Skeletal muscle tissue (tissue), 4 donors: ENCODE data around the gene MRPS18B. TPM values are rescaled to one million over a fixed set of nuclear protein-coding genes. Genes with fewer than 3 reads are reported as not detected.
A peak's percentile ranks its signal among the peaks of the same experiment; 100 is the strongest.

ENCODE experiments used
- H3K27ac ChIP-seq: one replicate; pipeline ENCODE4 v1.7.0; 2013; ENCODE audit warnings: mild to moderate bottlenecking, low read depth, low read length, inconsistent platforms
- H3K27me3 ChIP-seq, 3 donors: one replicate each; pipeline ENCODE4 v1.7.0; 2013; ENCODE audit warnings: low read length in 3 of 3; ENCODE audit not compliant: control insufficient read depth in 3 of 3, insufficient read depth in 3 of 3
- H3K36me3 ChIP-seq, 3 donors: one replicate each; pipeline ENCODE4 v1.7.0; 2013; ENCODE audit warnings: low read length in 3 of 3; ENCODE audit not compliant: control insufficient read depth in 3 of 3, insufficient read depth in 3 of 3
- H3K4me1 ChIP-seq, 3 donors: one replicate each; pipeline ENCODE4 v1.7.0; 2013; ENCODE audit warnings: low read length in 3 of 3, mild to moderate bottlenecking in 3 of 3; ENCODE audit not compliant: control insufficient read depth in 3 of 3, insufficient read depth in 3 of 3
- H3K4me3 ChIP-seq, 3 donors: one replicate each; pipeline ENCODE4 v1.7.0; 2013; ENCODE audit warnings: low read length in 3 of 3
- H3K9ac ChIP-seq, 3 donors: one replicate each; pipeline ENCODE4 v1.7.0; 2013; ENCODE audit warnings: low read length in 3 of 3, mild to moderate bottlenecking in 3 of 3, moderate library complexity in 2 of 3, low read depth in 1 of 3
- H3K9me3 ChIP-seq, 3 donors: one replicate each; pipeline ENCODE4 v1.7.0; 2013; ENCODE audit warnings: low read length in 3 of 3; ENCODE audit not compliant: control insufficient read depth in 3 of 3
- total RNA-seq: library from RNA; depleted of rRNA; stranded (reverse); fragments of >200 nt; gene quantifications from one replicate; pipeline ENCODE4 v1.2.3, GENCODE V29; 2014
- donor health status: Osteomylitis.

MRPS18B gene
- total RNA-seq, 1 donor from 2014 or later, result 105 TPM

DNA sequence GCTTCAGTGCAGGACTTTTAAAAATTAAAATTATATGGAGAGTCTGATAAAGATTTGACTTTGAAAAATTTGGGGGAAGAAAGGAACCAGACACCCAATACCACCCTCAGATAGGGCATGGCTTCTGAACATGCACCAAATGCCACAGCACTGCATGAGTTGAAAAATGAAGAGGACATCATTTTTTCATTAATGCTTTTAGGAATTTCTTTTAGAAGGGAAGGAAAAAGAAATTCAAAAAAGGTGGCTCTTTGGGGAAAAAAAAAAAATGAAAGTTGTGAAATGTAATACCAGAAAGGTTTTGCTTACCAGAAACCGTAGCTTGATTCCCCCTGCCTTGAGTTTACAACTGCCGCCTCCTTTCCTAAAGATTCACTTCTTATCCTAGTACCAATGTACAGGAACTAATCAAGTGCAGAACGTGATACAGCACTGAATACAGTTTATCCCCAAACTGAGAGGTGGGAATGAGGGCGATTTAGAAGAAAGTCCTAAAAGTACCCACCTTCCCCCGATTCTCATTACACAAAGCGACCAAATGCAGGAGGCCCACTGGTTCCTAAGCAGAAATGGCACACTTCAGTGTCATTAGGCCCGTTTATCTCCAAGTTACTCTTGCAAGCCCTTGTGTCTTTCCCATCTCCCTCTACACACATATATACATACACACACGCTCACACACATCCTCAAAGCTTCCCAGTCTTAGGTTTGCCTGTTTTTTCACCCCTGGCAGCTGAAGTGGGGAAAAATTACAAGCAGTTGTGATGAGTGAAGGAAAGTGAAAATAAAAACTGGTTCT, 3.4 kb upstream of the MRPS18B start:
- Histone ChIP-seq H3K27ac (peak overlapping the region; percentile 100), H3K4me1 (peaks cover 30 to 57% (median 52%) of the 10 kb centered on the region in 3 donors), H3K9me3 (no peaks in the 10 kb centered on the region), H3K27me3 (no peaks in the 10 kb centered on the region), H3K9ac (peak overlapping the region; percentile 87 to 100 (median 98)), H3K36me3 (peaks cover 13 to 19% (median 17%) of the 10 kb centered on the region in 3 donors), H3K4me3 (peak overlapping the region; percentile 71 to 99 (median 88))

DNA sequence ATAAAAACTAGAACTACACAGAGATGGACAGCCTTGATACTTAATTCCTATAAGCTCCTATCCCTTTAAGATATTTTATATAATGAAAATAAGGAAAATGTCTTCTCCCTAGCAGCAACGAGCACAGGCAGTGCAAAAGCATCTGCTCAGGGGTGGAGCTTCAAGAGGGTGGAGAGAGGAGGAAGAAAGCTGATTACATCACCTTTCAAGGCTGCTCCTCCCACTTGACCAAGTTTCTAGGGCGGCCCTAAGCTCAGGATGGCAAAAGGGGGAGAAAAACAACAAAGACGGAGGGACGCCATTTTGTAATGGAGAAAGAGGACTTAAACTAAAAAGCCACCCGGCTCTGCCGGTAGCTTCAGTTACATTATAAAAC, 2.8 kb upstream of the MRPS18B start:
- Histone ChIP-seq H3K4me1 (peaks cover 30 to 63% (median 50%) of the 10 kb centered on the region in 3 donors), H3K36me3 (peaks cover 16 to 20% (median 19%) of the 10 kb centered on the region in 3 donors), H3K9me3 (no peaks in the 10 kb centered on the region), H3K9ac (peak overlapping the region; percentile 87 to 100 (median 98)), H3K27ac (peak overlapping the region; percentile 100), H3K27me3 (no peaks in the 10 kb centered on the region), H3K4me3 (peak overlapping the region; percentile 88 to 99 (median 89))

DNA sequence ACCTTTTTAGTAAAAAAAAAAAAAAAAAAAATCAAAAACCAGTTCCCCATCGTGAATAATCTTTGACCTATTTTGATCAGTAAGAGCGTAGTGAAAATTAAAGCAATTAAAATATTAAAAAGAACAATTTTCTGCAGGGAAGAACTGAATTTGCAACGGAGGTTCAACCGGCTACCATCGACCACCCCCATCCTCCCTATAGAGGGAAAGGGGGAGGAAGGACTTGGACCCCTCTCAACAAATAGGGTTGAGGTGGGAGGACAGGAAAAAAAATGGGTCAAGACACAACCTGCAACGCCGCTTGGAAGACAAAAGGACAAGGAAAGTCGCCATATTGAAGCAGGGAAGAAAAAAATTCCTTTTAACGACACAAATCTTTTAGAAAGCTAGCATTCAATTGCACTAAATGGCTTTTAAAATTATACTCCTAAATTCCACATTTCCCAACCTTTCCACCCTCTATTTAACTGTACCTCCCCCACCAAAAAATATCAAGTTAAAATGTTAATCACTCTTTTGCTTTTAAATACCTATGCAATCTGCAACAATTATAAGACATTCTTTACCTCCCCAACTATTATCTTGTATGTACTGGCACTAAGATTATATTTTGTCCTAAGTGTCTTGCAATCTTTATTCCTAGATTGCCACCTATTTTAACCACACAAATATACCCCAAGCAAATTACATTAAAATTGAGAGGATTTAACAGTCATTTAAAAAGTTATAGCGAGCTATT, 2.3 kb upstream of the MRPS18B start:
- Histone ChIP-seq H3K4me3 (peak overlapping the region; percentile 88 to 99 (median 89)), H3K9me3 (no peaks in the 10 kb centered on the region), H3K27ac (peak overlapping the region; percentile 100), H3K9ac (peak overlapping the region; percentile 87 to 100 (median 98)), H3K4me1 (peaks cover 30 to 58% (median 50%) of the 10 kb centered on the region in 3 donors), H3K36me3 (peaks cover 16 to 23% (median 21%) of the 10 kb centered on the region in 3 donors), H3K27me3 (no peaks in the 10 kb centered on the region)

DNA sequence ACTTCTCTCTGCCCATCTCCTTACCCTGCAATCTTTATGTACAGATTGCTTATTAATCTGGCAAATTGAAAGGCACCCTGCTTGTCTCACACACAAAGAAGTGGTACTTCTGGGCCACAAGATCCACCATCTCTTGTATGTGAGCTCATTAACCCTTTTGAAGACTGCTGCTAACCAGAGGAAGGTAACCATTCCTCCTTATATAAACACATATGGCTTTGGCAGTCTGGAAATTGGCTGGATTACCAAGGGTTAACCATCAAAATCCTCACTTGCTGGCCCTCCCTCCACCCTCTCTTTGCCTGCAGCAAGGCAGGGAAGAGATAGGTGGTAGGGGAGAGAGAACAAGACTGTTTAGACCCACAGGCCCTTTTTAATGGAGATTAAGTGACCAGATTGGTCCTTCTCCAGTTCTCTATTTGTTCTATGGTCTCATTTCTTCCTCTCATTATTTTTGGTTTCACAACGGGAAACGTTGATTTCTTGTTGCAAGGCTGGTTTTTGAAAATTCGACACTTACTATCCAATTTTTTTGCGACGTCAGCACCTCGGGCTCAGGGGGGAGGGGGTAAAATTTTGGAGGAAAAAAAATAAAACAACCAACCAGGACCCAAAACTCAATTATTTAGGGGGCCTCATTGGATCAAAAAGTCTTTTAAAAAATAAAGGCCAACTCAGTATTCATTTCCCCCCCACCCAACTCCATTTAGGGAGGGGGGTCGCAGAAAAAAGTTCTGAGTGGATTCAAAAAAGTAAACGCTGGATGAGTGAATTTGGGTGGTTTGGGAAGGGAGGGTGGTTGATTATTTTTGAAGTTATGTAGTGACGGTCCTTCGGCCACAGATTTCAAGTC, 1.5 kb upstream of the MRPS18B start:
- Histone ChIP-seq H3K4me1 (peaks cover 30 to 51% (median 49%) of the 10 kb centered on the region in 3 donors), H3K9me3 (no peaks in the 10 kb centered on the region), H3K9ac (peak overlapping the region; percentile 87 to 100 (median 98)), H3K27ac (peak overlapping the region; percentile 100), H3K27me3 (no peaks in the 10 kb centered on the region), H3K4me3 (peak overlapping the region; percentile 88 to 99 (median 89)), H3K36me3 (peaks cover 20 to 30% (median 27%) of the 10 kb centered on the region in 3 donors)

DNA sequence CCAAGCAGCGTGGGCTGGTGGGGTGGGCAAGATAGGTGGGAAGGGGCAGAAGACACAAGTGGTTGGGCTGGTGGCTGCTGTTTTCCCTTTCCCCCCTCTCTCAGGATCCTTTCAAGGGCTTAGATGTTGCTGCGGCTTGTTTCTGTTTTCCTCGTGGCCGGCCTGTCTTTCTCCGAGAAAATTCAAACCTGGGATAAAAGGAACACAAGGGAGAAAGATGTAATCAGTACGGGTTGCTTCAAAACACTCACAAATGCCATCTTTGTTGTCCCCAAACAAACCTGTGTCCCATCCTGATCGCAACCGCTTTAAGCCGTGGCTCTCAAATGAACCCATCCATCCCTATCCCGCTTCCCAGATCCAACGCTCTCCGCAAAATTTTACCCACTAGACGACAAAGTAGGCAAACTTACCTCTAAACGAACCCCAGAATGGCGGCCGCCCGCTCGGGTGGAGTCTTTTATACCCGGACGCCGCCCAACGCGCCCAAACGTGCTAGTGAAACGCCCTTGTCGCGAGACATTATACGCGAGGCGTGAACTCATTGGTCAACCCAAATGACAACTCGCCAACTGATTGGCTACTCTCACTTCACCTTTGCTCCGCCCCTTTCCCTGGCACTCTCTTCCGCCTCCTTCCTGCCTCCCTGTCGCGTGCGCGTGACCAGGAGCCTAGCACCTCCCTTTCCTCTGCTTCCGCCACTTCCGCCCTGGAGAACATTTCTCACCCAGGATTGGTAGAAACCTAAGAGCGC, 652 bp upstream of the MRPS18B start, which contains the start of gene PPP1R10:
Gene PPP1R10 (minus strand): TSS at position 433 of the 754 bp plus-strand sequence. CDS start 7,299 bp downstream, outside the sequence.
- no peaks in the 10 kb centered on the region for H3K27me3 ChIP-seq
- H3K4me1 ChIP-seq, result peaks cover 27 to 43% (median 40%) of the 10 kb centered on the region in 3 donors
- H3K9ac ChIP-seq, result peak within 1 kb of the TSS; percentile 94 to 100 (median 98)
- peak within 1 kb of the TSS; percentile 100 for H3K27ac ChIP-seq
- no peaks in the 10 kb centered on the region for H3K9me3 ChIP-seq
- peaks cover 26 to 36% (median 29%) of the 10 kb centered on the region in 3 donors for H3K36me3 ChIP-seq
- peak within 1 kb of the TSS; percentile 88 to 100 (median 94) for H3K4me3 ChIP-seq

DNA sequence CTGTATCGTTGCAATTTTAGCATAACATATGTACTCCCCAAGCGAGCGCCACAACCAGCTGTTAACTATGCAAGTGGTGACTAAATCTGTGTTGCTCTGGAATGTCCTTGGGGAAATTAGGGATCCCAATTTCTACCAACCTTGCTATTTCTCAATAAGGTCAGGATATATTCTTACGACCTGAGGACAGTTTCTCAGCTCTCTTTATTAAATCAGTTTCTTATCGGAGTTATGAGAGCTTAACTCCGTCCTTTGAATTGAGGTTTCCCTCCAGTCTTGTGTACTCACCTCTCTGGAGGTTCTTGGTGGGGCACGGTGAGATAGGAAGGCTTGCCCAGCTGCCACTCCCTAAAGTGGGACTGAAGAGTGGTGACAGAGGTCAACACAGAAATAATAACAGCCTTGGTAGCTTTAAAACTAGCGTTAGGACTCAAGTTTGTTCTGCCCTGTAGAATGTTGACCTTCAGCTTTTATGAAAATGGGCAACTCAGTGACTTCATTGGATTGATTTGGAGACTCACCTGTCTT, 694 bp downstream of the MRPS18B start:
- Histone ChIP-seq H3K36me3 (peaks cover 35 to 45% (median 38%) of the 10 kb centered on the region in 3 donors), H3K27me3 (no peaks in the 10 kb centered on the region), H3K4me3 (peak overlapping the region; percentile 74 to 100 (median 94)), H3K4me1 (peaks cover 23 to 31% (median 27%) of the 10 kb centered on the region in 3 donors), H3K27ac (peak overlapping the region; percentile 100), H3K9me3 (no peaks in the 10 kb centered on the region), H3K9ac (peak overlapping the region; percentile 94 to 99 (median 98))

DNA sequence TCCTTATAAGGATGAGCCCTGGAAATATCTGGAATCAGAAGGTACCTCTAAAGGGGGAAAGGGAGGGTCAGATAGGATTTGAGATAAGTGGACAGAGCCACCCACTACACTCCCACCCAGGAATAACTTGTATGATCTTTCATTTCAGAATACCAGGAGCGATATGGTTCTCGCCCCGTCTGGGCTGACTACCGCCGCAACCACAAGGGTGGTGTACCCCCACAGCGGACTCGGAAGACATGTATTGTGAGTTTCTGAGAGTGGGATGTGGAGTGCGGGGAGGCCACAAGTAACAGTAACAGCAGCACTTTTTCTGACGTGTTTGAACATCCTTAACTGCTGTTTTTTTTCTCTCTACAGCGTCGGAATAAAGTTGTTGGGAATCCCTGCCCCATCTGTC, 1.9 kb downstream of the MRPS18B start:
- H3K36me3 ChIP-seq, result peaks cover 46 to 55% (median 48%) of the 10 kb centered on the region in 3 donors
- no peak overlapping the region for H3K4me3 ChIP-seq
- H3K4me1 ChIP-seq, result peaks cover 14 to 21% (median 16%) of the 10 kb centered on the region in 3 donors
- H3K9me3 ChIP-seq, result no peaks in the 10 kb centered on the region
- H3K9ac ChIP-seq, result peak overlapping the region in 1 of 3 donors; percentile 50
- no peak overlapping the region for H3K27ac ChIP-seq
- H3K27me3 ChIP-seq, result no peaks in the 10 kb centered on the region

DNA sequence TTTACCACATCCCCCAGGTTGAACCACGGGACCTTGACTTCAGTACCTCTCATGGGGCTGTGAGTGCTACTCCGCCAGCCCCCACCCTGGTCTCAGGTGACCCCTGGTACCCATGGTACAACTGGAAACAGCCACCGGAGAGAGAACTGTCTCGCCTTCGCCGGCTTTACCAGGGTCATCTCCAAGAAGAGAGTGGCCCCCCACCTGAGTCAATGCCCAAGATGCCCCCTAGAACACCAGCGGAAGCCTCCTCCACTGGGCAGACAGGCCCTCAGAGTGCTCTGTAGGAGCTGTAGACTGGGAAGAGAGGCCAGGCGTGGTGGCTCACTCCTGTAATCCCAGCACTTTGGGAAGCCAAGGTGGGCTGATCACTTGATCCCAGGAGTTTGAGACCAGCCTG, 7.9 kb downstream of the MRPS18B start:
- peaks cover 45 to 49% (median 46%) of the 10 kb centered on the region in 3 donors for H3K36me3 ChIP-seq
- no peak overlapping the region for H3K27ac ChIP-seq
- H3K27me3 ChIP-seq, result no peaks in the 10 kb centered on the region
- H3K4me1 ChIP-seq, result peaks cover 8 to 15% (median 13%) of the 10 kb centered on the region in 3 donors
- H3K4me3 ChIP-seq, result no peak overlapping the region
- H3K9me3 ChIP-seq, result no peaks in the 10 kb centered on the region
- peak overlapping the region in 1 of 3 donors; percentile 16 for H3K9ac ChIP-seq
